Skin epidermis (tissue), 12 donors: ENCODE results near the gene ADCY2.
A peak's percentile ranks its signal among the peaks of the same experiment; 100 is the strongest.

Source experiments
- H3K27ac ChIP-seq, 21 experiments: fragments of 200-600 bp; sonication (generic) in 11 of 21; one replicate each; pipeline ENCODE4 v1.5.0; 2020; ENCODE audit warnings: mild to moderate bottlenecking in 3 of 21, inconsistent platforms in 2 of 21, moderate library complexity in 2 of 21
- H3K4me3 ChIP-seq, 7 experiments: fragments of 200-600 bp; sonication (generic) in 2 of 7; one replicate each; pipeline ENCODE4 v1.5.0; 2020; ENCODE audit warnings: inconsistent platforms in 2 of 7, mild to moderate bottlenecking in 2 of 7, moderate library complexity in 1 of 7

Gene ADCY2

DNA sequence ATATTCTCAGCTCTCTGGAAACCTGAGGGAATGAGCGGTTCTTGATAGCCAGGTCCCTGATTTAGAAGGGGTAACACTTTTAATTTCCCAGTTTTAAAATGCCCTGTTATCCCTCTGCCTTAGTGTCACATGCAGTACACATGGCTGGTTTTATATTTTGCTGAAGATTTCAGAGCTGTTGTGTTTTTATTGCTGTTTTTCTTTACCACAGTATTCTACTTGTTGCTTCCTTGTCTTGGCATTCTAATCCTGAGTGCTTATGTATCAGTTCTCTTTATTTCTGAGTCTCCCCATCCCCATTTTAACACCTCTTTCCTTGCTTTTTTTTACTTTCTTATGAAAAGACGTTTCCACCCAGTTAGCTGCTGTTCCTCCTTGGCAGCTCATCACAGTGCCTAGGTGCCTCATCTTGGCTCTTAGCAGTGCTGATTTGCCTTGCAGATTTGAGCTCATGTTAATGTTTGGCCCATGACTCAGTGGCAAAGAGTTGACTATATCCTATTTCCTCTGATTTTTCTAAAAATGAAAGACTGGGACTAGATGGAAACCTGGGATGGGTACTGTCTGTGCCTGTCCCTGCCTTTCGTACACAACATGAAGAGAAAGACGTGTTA is 476.7 kb downstream of the ADCY2 start:
- H3K27ac ChIP-seq, result peak overlapping the region in 4 of 21 experiments; percentile 1 to 60 (median 38)
- no peak overlapping the region for H3K4me3 ChIP-seq

DNA sequence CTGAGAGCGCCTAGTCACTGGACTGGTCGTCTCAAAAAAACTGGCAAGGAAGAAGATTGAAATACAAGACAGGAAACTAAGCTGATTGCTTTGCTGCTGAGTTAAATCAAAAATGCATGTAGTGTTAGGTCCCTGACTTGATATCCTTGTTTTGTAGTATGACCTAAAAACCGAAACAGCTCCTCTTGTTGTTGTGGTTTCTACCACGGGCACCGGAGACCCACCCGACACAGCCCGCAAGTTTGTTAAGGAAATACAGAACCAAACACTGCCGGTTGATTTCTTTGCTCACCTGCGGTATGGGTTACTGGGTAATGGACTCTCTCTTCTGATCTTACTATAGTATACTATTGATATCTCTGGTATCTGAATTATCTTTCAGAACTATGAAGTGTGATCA is 477.3 kb downstream of the ADCY2 start:
- no peak overlapping the region for H3K4me3 ChIP-seq
- peak overlapping the region in 5 of 21 experiments; percentile 1 to 60 (median 24) for H3K27ac ChIP-seq

DNA sequence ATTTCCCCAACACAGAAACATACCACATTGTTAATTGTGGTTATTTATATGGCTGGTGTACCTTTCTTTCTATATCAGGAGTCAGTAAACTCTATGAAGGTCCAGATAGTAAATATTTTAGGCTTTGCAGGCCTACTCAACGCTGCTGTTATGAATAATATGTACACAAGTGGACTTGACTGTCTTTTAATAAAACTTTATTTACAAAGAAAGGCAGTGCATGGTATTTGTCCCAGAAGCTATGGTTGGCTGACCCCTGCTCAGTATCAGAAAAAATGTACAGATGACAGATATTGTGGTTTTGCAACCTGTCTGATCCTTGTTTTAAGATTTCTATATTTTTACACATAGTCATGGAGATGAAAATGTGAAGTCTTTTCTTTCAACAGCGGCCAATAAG is 478.7 kb downstream of the ADCY2 start:
- no peak overlapping the region for H3K27ac ChIP-seq
- no peak overlapping the region for H3K4me3 ChIP-seq

DNA sequence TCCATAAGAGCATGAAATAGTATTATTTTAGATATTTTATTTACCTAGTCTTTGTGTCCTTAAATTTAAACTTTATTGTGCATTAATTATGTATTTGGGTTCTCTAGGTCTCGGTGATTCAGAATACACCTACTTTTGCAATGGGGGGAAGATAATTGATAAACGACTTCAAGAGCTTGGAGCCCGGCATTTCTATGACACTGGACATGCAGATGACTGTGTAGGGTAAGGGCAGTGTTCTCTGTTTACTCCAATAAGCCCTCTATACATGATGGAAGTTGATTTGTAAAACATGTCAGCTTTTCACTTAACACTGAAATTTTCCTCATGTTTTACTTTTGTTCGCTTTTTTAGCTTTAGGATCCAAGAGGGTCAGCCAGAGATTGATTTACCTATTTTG is 479.2 kb downstream of the ADCY2 start:
- no peak overlapping the region for H3K27ac ChIP-seq
- no peak overlapping the region for H3K4me3 ChIP-seq

DNA sequence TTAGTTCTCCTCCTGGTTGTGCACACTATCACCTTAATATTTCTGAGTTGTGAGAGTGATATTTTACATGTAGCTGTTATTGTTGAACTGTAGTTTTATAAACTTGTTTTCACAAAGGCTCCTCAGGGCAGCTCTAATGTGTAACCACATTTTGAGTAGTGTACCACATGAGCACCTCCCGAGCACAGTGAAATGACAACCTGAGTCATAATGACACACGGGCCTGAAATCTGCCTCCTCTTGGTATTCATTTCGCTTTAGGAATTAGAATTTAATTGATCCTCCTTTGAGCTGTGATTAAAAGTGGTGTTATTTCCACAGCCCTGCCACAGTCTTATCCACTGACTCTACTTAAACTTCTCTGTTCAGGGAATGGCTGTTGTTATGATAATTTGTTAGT is 480.9 kb downstream of the ADCY2 start:
- Histone ChIP-seq H3K27ac (no peak overlapping the region), H3K4me3 (no peak overlapping the region)

DNA sequence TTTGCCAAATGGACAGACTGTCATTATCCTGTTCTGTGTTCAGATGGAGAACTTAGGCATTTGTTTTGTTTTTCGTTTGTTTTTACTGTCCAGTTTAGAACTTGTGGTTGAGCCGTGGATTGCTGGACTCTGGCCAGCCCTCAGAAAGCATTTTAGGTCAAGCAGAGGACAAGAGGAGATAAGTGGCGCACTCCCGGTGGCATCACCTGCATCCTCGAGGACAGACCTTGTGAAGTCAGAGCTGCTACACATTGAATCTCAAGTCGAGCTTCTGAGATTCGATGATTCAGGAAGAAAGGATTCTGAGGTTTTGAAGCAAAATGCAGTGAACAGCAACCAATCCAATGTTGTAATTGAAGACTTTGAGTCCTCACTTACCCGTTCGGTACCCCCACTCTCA is 481.9 kb downstream of the ADCY2 start:
- peak overlapping the region in 4 of 21 experiments; percentile 16 to 46 (median 30) for H3K27ac ChIP-seq
- no peak overlapping the region for H3K4me3 ChIP-seq

DNA sequence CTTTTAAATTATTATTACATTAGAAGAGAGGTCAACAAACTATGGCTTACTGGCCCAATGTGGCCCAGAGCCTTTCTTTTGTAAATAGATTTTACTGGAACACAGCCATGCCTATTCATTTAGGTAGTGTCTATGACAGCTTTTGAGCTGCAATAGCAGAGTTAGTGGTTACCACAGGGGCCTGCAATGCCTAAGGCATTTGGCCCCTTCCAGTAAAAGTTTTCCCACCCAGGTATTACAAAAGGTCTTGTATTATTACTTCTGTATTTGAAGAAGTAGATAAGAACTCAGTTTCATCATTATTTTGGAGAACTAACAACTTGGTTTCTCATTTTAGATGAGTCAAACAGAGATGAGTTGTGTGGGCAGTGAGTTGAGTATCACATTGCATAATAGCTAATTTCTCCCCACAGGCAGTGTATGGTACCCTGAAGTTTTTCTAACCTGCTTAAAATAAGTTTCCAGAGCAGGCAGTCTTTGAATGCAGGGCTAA is 482.5 kb downstream of the ADCY2 start:
- Histone ChIP-seq H3K4me3 (no peak overlapping the region), H3K27ac (peak overlapping the region in 2 of 21 experiments; percentile 16 to 20)
